Mammary epithelial cell (primary cell): ENCODE measurements around the gene MEX3A.

Source experiments
- EZH2 ChIP-seq: IDR thresholded peaks from 2 replicates; pipeline ENCODE4 v1.6.1; 2012; ENCODE audit warnings: low read length, inconsistent platforms, borderline replicate concordance
- TF ChIP-seq, protein P1 (sequence below), 2 donors: IDR thresholded peaks in 1 of 2; conservative IDR thresholded peaks in 1 of 2; 2 replicates each; pipeline ENCODE4 v1.5.1; 2011 to 2012; ENCODE audit warnings: inconsistent platforms in 2 of 2, low read length in 2 of 2, mild to moderate bottlenecking in 2 of 2, control low read depth in 1 of 2, low read depth in 1 of 2; ENCODE audit not compliant: insufficient read depth in 1 of 2; ENCODE audit errors: extremely low read depth in 1 of 2

DNA sequence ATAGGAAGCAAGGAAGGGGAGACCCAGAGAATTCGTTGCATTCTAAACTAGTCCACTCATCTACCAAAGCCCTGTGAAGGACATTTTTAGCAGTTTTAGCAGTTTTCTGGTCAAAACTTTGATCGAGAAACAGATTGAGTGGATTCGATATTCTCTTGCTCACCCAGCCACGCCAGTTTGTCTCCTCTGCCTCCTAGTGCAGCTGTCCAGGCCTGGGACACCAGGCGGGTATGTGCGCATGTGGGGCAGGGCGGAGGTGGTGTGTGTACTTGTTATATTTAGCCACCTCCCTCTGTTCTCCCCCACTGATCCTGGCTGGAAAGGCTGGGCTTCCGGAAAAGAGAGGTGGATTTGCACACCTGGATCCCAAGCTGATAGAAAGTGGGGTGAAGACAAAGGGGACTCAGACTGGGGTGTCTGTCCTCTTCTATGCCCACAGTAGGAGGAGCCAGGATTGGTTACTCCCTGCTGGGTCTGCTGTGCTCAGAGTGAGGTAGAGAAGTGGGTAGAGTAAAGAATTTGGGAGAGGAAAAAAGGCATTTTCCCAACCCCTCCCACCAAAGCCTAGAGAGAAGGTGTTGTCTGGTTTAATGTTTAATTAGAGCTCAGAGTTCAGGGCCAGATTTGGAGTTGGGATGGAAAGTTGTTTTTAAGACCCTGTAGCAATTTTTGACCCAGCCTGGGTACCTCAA, 36.1 kb upstream of the MEX3A start:
- TF ChIP-seq, protein P1, sequence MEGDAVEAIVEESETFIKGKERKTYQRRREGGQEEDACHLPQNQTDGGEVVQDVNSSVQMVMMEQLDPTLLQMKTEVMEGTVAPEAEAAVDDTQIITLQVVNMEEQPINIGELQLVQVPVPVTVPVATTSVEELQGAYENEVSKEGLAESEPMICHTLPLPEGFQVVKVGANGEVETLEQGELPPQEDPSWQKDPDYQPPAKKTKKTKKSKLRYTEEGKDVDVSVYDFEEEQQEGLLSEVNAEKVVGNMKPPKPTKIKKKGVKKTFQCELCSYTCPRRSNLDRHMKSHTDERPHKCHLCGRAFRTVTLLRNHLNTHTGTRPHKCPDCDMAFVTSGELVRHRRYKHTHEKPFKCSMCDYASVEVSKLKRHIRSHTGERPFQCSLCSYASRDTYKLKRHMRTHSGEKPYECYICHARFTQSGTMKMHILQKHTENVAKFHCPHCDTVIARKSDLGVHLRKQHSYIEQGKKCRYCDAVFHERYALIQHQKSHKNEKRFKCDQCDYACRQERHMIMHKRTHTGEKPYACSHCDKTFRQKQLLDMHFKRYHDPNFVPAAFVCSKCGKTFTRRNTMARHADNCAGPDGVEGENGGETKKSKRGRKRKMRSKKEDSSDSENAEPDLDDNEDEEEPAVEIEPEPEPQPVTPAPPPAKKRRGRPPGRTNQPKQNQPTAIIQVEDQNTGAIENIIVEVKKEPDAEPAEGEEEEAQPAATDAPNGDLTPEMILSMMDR (conservative IDR thresholded peaks at IDR 0.05 in 1 of 2, IDR thresholded peaks at IDR 0.05 in 1 of 2; ENCODE audit: extremely low read depth in 1 of 2, insufficient read depth in 1 of 2, low read depth in 1 of 2, low read length in 2 of 2), result no peak
- no peak for TF ChIP-seq EZH2
